ENCODE results near the gene CPM.

CPM gene

DNA sequence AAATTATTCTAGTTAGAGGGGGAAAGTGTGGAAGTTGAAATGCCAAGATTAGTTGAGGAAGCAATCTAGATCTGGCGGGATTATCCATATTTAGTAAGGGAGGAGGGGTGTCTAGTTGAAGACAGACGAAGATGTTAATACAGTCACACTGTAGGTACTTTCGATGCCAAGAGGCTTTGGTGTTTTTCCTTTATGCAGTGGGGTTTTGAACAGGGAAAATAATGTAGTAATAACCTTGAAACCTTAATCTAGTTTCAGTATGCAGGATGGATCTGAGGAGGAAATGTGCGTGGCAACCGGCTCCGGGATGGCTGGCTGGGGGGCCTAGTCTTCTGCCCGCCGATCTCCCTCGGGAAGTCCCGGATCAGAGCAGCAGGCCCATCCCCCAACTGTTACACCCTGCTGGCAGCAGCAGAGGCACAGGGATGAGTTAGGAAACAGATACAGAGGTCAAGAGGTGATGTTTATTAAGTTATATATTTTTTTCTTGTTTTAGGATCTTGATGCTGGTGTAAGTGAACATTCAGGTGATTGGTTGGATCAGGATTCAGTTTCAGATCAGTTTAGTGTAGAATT is 97.5 kb downstream of the CPM start:
- ATAC-seq = peak; percentile 31
- TF ChIP-seq ISL1 (CRISPR knock-in tag; IDR thresholded peaks at IDR 0.05) (no peak), ZNF8 (CRISPR knock-in tag; IDR thresholded peaks at IDR 0.05) (no peak), TOX (CRISPR knock-in tag; IDR thresholded peaks at IDR 0.05; ENCODE audit: borderline replicate concordance) (no peak), ZC3H10 (CRISPR knock-in tag; IDR thresholded peaks at IDR 0.05) (no peak), TCF4 (CRISPR knock-in tag; IDR thresholded peaks at IDR 0.05; ENCODE audit: borderline replicate concordance) (no peak), BACH2 (CRISPR knock-in tag; IDR thresholded peaks at IDR 0.05; ENCODE audit: borderline replicate concordance) (no peak), ZNF70 (CRISPR knock-in tag; IDR thresholded peaks at IDR 0.05) (no peak)
- TF ChIP-seq, protein P1, sequence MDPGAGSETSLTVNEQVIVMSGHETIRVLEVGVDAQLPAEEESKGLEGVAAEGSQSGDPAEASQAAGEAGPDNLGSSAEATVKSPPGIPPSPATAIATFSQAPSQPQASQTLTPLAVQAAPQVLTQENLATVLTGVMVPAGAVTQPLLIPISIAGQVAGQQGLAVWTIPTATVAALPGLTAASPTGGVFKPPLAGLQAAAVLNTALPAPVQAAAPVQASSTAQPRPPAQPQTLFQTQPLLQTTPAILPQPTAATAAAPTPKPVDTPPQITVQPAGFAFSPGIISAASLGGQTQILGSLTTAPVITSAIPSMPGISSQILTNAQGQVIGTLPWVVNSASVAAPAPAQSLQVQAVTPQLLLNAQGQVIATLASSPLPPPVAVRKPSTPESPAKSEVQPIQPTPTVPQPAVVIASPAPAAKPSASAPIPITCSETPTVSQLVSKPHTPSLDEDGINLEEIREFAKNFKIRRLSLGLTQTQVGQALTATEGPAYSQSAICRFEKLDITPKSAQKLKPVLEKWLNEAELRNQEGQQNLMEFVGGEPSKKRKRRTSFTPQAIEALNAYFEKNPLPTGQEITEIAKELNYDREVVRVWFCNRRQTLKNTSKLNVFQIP (CRISPR knock-in tag; IDR thresholded peaks at IDR 0.05; ENCODE audit: borderline replicate concordance, low read depth) = no peak

DNA sequence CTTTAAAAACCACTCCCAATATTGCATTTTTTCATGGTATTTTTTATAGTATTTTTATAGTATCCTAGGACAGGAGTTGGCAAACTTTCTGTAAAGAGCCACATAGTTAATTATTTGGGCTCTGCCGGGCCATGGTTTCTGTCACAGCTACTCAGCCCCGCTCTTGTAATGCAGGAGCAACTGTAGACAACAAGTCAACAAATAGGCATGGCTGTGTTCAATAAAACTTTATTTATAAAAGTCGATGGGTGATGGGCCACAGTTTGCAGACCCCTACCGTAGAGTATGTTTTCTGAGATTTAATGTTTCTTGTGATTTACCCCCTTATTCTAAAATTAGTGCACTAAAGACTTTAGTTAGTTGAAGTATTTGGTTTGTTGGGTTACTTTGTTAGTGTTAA is 99.5 kb downstream of the CPM start:
- ATAC-seq = no peak
- TF ChIP-seq TCF4 (CRISPR knock-in tag; IDR thresholded peaks at IDR 0.05; ENCODE audit: borderline replicate concordance) (no peak), ZFP30 (CRISPR knock-in tag; IDR thresholded peaks at IDR 0.05) (no peak), ZFP3 (CRISPR knock-in tag; IDR thresholded peaks at IDR 0.05) (no peak), ZC3H10 (CRISPR knock-in tag; IDR thresholded peaks at IDR 0.05) (no peak), BACH2 (CRISPR knock-in tag; IDR thresholded peaks at IDR 0.05; ENCODE audit: borderline replicate concordance) (no peak)

DNA sequence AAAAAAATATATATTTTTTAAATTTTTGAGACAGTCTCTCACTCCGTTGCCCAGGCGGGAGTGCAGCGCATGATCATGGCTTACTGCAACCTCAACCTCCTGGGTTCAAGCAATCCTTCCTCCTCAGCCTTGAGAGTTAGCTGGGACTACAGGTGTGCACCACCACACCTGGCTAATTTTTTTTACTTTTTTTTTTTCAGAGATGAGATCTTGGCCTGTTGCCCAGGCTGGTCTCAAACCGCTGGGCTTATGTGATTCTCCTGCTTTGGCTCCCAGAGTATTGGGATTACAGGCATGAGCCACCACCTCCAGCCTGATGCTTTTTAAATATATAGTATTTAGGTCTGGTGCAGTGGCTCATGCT is 100.5 kb downstream of the CPM start:
- no peak for ATAC-seq
- TF ChIP-seq PPARA (CRISPR knock-in tag; IDR thresholded peaks at IDR 0.05; ENCODE audit: borderline replicate concordance) (no peak), CSDC2 (CRISPR knock-in tag; IDR thresholded peaks at IDR 0.05) (no peak), ISL1 (CRISPR knock-in tag; IDR thresholded peaks at IDR 0.05) (no peak), ESRRG (CRISPR knock-in tag; IDR thresholded peaks at IDR 0.05) (no peak), RARB (CRISPR knock-in tag; IDR thresholded peaks at IDR 0.05) (no peak), ZFP30 (CRISPR knock-in tag; IDR thresholded peaks at IDR 0.05) (no peak), TOX (CRISPR knock-in tag; IDR thresholded peaks at IDR 0.05; ENCODE audit: borderline replicate concordance) (no peak), GLIS3 (CRISPR knock-in tag; IDR thresholded peaks at IDR 0.05) (no peak), ZNF565 (CRISPR knock-in tag; conservative IDR thresholded peaks at IDR 0.05; ENCODE audit: low read depth) (no peak), OSR1 (CRISPR knock-in tag; IDR thresholded peaks at IDR 0.05) (no peak), ZC3H10 (CRISPR knock-in tag; IDR thresholded peaks at IDR 0.05) (no peak), ZNF70 (CRISPR knock-in tag; IDR thresholded peaks at IDR 0.05) (no peak), BACH2 (CRISPR knock-in tag; IDR thresholded peaks at IDR 0.05; ENCODE audit: borderline replicate concordance) (no peak)
- TF ChIP-seq, protein P2, sequence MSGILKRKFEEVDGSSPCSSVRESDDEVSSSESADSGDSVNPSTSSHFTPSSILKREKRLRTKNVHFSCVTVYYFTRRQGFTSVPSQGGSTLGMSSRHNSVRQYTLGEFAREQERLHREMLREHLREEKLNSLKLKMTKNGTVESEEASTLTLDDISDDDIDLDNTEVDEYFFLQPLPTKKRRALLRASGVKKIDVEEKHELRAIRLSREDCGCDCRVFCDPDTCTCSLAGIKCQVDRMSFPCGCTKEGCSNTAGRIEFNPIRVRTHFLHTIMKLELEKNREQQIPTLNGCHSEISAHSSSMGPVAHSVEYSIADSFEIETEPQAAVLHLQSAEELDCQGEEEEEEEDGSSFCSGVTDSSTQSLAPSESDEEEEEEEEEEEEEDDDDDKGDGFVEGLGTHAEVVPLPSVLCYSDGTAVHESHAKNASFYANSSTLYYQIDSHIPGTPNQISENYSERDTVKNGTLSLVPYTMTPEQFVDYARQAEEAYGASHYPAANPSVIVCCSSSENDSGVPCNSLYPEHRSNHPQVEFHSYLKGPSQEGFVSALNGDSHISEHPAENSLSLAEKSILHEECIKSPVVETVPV (CRISPR knock-in tag; IDR thresholded peaks at IDR 0.05) = no peak
- TF ChIP-seq, protein P3, sequence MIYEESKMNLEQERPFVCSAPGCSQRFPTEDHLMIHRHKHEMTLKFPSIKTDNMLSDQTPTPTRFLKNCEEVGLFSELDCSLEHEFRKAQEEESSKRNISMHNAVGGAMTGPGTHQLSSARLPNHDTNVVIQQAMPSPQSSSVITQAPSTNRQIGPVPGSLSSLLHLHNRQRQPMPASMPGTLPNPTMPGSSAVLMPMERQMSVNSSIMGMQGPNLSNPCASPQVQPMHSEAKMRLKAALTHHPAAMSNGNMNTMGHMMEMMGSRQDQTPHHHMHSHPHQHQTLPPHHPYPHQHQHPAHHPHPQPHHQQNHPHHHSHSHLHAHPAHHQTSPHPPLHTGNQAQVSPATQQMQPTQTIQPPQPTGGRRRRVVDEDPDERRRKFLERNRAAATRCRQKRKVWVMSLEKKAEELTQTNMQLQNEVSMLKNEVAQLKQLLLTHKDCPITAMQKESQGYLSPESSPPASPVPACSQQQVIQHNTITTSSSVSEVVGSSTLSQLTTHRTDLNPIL (CRISPR knock-in tag; IDR thresholded peaks at IDR 0.05; ENCODE audit: low read depth) = no peak

DNA sequence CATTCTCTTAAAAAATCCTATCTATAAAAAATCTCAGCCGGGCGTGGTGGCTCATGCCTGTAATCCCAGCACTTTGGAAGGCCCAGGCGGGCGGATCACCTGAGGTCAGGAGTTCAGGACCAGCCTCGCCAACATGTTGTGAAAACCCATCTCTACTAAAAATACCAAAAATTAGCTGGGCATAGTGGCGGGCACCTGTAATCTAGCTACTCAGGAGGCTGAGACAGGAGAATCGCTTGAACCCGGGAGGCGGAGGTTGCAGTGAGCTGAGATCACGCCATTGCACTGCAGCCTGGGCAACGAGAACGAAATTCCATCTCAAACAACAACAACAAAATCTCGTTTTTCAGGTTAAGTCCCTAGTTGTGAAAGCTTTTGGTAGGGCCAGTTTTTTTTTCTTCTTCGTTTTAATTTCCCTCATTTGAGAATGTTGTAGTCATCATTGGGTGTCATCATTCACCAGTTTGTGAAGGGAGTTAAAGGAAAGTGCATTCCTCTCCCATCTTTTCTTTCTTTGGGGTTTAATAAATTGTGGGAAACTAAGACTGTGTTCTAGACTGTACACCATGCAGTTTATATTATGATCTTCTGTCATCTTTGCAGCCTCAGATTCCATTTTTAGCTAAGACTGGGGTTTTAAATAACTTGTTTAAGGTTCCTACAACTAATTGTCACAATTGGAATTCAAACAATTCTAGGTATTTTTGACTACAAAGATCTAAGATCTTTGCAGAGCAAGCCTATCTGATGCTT is 101.0 kb downstream of the CPM start:
- ATAC-seq = no peak
- TF ChIP-seq BACH2 (CRISPR knock-in tag; IDR thresholded peaks at IDR 0.05; ENCODE audit: borderline replicate concordance) = no peak
- TF ChIP-seq, protein P1 (CRISPR knock-in tag; IDR thresholded peaks at IDR 0.05; ENCODE audit: borderline replicate concordance, low read depth) = no peak
- TF ChIP-seq, protein P4, sequence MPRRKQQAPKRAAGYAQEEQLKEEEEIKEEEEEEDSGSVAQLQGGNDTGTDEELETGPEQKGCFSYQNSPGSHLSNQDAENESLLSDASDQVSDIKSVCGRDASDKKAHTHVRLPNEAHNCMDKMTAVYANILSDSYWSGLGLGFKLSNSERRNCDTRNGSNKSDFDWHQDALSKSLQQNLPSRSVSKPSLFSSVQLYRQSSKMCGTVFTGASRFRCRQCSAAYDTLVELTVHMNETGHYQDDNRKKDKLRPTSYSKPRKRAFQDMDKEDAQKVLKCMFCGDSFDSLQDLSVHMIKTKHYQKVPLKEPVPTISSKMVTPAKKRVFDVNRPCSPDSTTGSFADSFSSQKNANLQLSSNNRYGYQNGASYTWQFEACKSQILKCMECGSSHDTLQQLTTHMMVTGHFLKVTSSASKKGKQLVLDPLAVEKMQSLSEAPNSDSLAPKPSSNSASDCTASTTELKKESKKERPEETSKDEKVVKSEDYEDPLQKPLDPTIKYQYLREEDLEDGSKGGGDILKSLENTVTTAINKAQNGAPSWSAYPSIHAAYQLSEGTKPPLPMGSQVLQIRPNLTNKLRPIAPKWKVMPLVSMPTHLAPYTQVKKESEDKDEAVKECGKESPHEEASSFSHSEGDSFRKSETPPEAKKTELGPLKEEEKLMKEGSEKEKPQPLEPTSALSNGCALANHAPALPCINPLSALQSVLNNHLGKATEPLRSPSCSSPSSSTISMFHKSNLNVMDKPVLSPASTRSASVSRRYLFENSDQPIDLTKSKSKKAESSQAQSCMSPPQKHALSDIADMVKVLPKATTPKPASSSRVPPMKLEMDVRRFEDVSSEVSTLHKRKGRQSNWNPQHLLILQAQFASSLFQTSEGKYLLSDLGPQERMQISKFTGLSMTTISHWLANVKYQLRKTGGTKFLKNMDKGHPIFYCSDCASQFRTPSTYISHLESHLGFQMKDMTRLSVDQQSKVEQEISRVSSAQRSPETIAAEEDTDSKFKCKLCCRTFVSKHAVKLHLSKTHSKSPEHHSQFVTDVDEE (CRISPR knock-in tag; IDR thresholded peaks at IDR 0.05) = no peak
- no peak for TF ChIP-seq CSDC2 (CRISPR knock-in tag; IDR thresholded peaks at IDR 0.05)
- no peak for TF ChIP-seq SNAI2 (CRISPR knock-in tag; IDR thresholded peaks at IDR 0.05)
- no peak for TF ChIP-seq ZFP30 (CRISPR knock-in tag; IDR thresholded peaks at IDR 0.05)
- TF ChIP-seq ZFP3 (CRISPR knock-in tag; IDR thresholded peaks at IDR 0.05) = no peak
- TF ChIP-seq, protein P5, sequence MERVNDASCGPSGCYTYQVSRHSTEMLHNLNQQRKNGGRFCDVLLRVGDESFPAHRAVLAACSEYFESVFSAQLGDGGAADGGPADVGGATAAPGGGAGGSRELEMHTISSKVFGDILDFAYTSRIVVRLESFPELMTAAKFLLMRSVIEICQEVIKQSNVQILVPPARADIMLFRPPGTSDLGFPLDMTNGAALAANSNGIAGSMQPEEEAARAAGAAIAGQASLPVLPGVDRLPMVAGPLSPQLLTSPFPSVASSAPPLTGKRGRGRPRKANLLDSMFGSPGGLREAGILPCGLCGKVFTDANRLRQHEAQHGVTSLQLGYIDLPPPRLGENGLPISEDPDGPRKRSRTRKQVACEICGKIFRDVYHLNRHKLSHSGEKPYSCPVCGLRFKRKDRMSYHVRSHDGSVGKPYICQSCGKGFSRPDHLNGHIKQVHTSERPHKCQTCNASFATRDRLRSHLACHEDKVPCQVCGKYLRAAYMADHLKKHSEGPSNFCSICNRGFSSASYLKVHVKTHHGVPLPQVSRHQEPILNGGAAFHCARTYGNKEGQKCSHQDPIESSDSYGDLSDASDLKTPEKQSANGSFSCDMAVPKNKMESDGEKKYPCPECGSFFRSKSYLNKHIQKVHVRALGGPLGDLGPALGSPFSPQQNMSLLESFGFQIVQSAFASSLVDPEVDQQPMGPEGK (CRISPR knock-in tag; IDR thresholded peaks at IDR 0.05; ENCODE audit: borderline replicate concordance) = no peak
- TF ChIP-seq, protein P2 (CRISPR knock-in tag; IDR thresholded peaks at IDR 0.05) = no peak
